Endodermal cell (in vitro differentiated cells): Measurements from ENCODE around the gene RNF130. TPM values are rescaled to one million over a fixed set of nuclear protein-coding genes. Genes with fewer than 3 reads are reported as not detected.

Experiments used
- DNase-seq: peaks from one replicate; pipeline ENCODE4 v3.0.0-alpha.2; 2017
- H3K27ac ChIP-seq: 2 replicates; pipeline ENCODE4 v1.5.1; 2013; ENCODE audit warnings: mild to moderate bottlenecking, low read depth, low read length, moderate library complexity
- H3K27me3 ChIP-seq: 2 replicates; pipeline ENCODE4 v1.6.1; 2013; ENCODE audit warnings: mild to moderate bottlenecking, low read length, moderate library complexity; ENCODE audit not compliant: insufficient read depth, control insufficient read depth, poor library complexity, severe bottlenecking
- H3K36me3 ChIP-seq: 2 replicates; pipeline ENCODE4 v1.7.0; 2013; ENCODE audit warnings: mild to moderate bottlenecking, low read length, moderate library complexity; ENCODE audit not compliant: control insufficient read depth, insufficient read depth
- H3K4me1 ChIP-seq: one replicate; pipeline ENCODE4 v1.7.0; 2013; ENCODE audit warnings: low read length; ENCODE audit not compliant: control insufficient read depth, insufficient read depth
- H3K4me3 ChIP-seq: 2 replicates; pipeline ENCODE4 v1.5.1; 2013; ENCODE audit warnings: mild to moderate bottlenecking, low read length, moderate library complexity
- H3K9ac ChIP-seq: 2 replicates; pipeline ENCODE4 v1.6.1; 2013; ENCODE audit warnings: mild to moderate bottlenecking, low read length, moderate library complexity; ENCODE audit not compliant: poor library complexity, severe bottlenecking; ENCODE audit errors: extremely low read depth
- H3K9me3 ChIP-seq: 2 replicates; pipeline ENCODE4 v1.6.1; 2013; ENCODE audit warnings: mild to moderate bottlenecking, low read length, moderate library complexity; ENCODE audit not compliant: control insufficient read depth
- H3K27ac Mint-ChIP-seq: 2 replicates; pipeline ENCODE4 v1.8.0; 2020; ENCODE audit warnings: mixed read lengths
- H3K27me3 Mint-ChIP-seq: 2 replicates; pipeline ENCODE4 v1.8.0; 2021; ENCODE audit warnings: mild to moderate bottlenecking, mixed read lengths; ENCODE audit not compliant: insufficient read depth
- H3K36me3 Mint-ChIP-seq: 2 replicates; pipeline ENCODE4 v1.8.0; 2020; ENCODE audit warnings: low read depth, mixed read lengths
- H3K4me1 Mint-ChIP-seq: 2 replicates; pipeline ENCODE4 v1.8.0; 2020; ENCODE audit warnings: mixed read lengths
- H3K4me3 Mint-ChIP-seq: 2 replicates; pipeline ENCODE4 v1.8.0; 2020; ENCODE audit warnings: mild to moderate bottlenecking, moderate library complexity, mixed read lengths
- H3K9me3 Mint-ChIP-seq: 2 replicates; pipeline ENCODE4 v1.8.0; 2020; ENCODE audit warnings: mild to moderate bottlenecking, mixed read lengths
- WGBS, 2 experiments: methylation state at CpG; one replicate each; pipeline versions ENCODE4 v1.1.5 to v1.1.7; 2013; ENCODE audit warnings: missing lambda C conversion rate in 2 of 2, mixed read lengths in 1 of 2; ENCODE audit not compliant: insufficient coverage in 1 of 2, insufficient read length in 1 of 2; 5-methylcytosine and 5-hydroxymethylcytosine counted together
- total RNA-seq, 2 donors: library from RNA; stranded (reverse); fragmentation: NEBNext Ultra II Directional in 1 of 2; extraction: Animal tissue kit (Norgen Biotek cat#: 25700) in 1 of 2; gene quantifications; 2 replicates in 1 of 2; 3 replicates in 1 of 2; pipeline ENCODE4 v1.2.1, GENCODE V29; 2021
- TF ChIP-seq, protein P1 (sequence below): fragments of 200-600 bp; sonication (generic); conservative IDR thresholded peaks from 2 replicates; pipeline ENCODE4 v1.5.0; 2021; ENCODE audit warnings: antibody characterized with exemption, mild to moderate bottlenecking

RNF130 gene
- total RNA-seq, 2 donors from 2014 or later: 64.7 to 74.4 TPM

DNA sequence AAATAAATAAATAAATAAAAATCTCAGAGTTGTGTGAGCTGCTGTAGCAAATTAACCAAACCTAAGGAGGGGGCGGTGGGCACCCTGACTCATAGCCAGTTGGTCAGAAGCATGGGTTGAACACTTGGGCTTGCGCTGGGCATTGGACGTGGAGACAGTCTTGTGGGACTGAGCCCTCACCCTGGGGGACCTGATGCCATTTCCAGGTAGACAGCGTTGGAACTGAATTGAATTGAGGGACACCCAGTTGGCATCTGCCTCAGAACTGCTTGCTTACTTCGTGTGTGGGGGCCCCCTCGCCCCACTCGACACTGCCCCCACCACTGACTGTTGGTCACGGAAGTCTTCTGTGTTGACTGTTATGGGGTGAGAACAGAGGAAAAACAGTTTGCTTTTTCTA lies 144.9 kb downstream of the RNF130 start:
- no peaks in the 10 kb centered on the region for H3K4me1 ChIP-seq
- no peaks in the 10 kb centered on the region for H3K9me3 ChIP-seq
- no peaks in the 10 kb centered on the region for H3K36me3 ChIP-seq
- H3K9me3 Mint-ChIP-seq: peaks cover 5% of the 10 kb centered on the region
- H3K4me1 Mint-ChIP-seq: no peaks in the 10 kb centered on the region
- no peak overlapping the region for H3K9ac ChIP-seq
- TF ChIP-seq, protein P1, sequence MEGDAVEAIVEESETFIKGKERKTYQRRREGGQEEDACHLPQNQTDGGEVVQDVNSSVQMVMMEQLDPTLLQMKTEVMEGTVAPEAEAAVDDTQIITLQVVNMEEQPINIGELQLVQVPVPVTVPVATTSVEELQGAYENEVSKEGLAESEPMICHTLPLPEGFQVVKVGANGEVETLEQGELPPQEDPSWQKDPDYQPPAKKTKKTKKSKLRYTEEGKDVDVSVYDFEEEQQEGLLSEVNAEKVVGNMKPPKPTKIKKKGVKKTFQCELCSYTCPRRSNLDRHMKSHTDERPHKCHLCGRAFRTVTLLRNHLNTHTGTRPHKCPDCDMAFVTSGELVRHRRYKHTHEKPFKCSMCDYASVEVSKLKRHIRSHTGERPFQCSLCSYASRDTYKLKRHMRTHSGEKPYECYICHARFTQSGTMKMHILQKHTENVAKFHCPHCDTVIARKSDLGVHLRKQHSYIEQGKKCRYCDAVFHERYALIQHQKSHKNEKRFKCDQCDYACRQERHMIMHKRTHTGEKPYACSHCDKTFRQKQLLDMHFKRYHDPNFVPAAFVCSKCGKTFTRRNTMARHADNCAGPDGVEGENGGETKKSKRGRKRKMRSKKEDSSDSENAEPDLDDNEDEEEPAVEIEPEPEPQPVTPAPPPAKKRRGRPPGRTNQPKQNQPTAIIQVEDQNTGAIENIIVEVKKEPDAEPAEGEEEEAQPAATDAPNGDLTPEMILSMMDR: no peak
- WGBS, 2 experiments: 93 to 96% methylated on average over 8 of the region's 8 CpGs
- DNase-seq: no peak
- no peak overlapping the region for H3K4me3 ChIP-seq
- H3K27ac ChIP-seq: no peak overlapping the region
- H3K27me3 Mint-ChIP-seq: no peaks in the 10 kb centered on the region
- no peak overlapping the region for H3K27ac Mint-ChIP-seq
- no peak overlapping the region for H3K4me3 Mint-ChIP-seq
- peaks cover 2% of the 10 kb centered on the region for H3K36me3 Mint-ChIP-seq
- no peaks in the 10 kb centered on the region for H3K27me3 ChIP-seq

DNA sequence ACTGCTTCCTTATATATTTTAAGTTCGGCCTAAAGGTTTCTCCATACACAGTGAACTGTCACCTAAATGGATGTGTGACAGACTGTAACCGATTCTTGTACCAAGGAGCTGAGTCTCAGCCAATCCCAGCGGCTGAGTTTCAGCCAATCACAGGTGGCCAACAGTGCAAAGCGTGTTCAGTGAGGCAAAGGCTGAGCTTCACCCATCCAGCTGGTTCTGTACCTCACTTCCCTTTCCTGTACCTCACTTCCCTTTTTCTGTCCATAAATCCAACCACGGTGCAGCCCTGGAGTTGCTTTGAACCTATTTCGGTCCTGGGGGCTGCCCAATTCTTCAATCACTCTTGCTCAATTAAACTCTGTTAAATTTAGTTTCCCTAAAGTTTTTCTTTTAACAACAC lies 148.1 kb downstream of the RNF130 start:
- Mint-ChIP-seq H3K9me3 (peaks cover 5% of the 10 kb centered on the region), H3K4me1 (no peaks in the 10 kb centered on the region)

DNA sequence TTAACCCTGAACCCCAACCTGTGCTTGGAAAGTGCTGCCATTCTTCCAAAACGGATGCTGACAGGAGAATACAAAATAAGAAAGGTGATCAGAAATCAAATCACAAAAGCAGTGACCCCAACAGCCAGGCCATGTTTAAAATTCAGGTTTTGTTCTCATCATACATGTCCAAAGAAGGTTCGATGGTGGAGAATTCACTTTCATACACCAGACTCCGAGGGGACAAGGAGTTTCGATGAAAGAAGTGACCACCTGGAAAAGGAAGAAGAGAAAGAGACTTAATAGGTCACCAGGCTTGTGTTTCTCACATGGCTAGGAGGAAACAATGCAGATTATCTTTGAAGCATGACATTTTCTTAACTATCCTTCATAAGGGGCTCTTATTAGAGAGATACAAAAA lies 151.4 kb downstream of the RNF130 start:
- 94% methylated on average over 4 of the region's 4 CpGs for WGBS, 2 experiments
- TF ChIP-seq, protein P1: no peak
- H3K36me3 ChIP-seq: no peaks in the 10 kb centered on the region
- H3K4me1 ChIP-seq: no peaks in the 10 kb centered on the region
- Mint-ChIP-seq H3K36me3 (peaks cover 10% of the 10 kb centered on the region), H3K27ac (no peak overlapping the region), H3K4me1 (no peaks in the 10 kb centered on the region), H3K27me3 (no peaks in the 10 kb centered on the region), H3K4me3 (no peak overlapping the region), H3K9me3 (no peaks in the 10 kb centered on the region)
- H3K27me3 ChIP-seq: no peaks in the 10 kb centered on the region
- no peaks in the 10 kb centered on the region for H3K9me3 ChIP-seq
- H3K4me3 ChIP-seq: no peak overlapping the region
- H3K27ac ChIP-seq: no peak overlapping the region
- DNase-seq: no peak
- no peak overlapping the region for H3K9ac ChIP-seq

More for the DNA sequence above, 148.1 kb downstream of the RNF130 start:
- 94 to 95% methylated on average over 4 to 6 of the region's 6 CpGs for WGBS, 2 experiments
- H3K4me3 Mint-ChIP-seq: no peak overlapping the region
- H3K36me3 ChIP-seq: no peaks in the 10 kb centered on the region
- peaks cover 10% of the 10 kb centered on the region for H3K36me3 Mint-ChIP-seq
- no peaks in the 10 kb centered on the region for H3K4me1 ChIP-seq
- H3K9me3 ChIP-seq: no peaks in the 10 kb centered on the region
- H3K27me3 ChIP-seq: no peaks in the 10 kb centered on the region
- no peak for DNase-seq
- no peak overlapping the region for H3K4me3 ChIP-seq
- TF ChIP-seq, protein P1: no peak
- no peaks in the 10 kb centered on the region for H3K27me3 Mint-ChIP-seq
- H3K27ac ChIP-seq: no peak overlapping the region
- H3K27ac Mint-ChIP-seq: no peak overlapping the region
- H3K9ac ChIP-seq: no peak overlapping the region
